Measurements from ENCODE around the gene ELFN2.

The ELFN2 gene

GRCh38 chr22:37432708-37433054 lies 5.4 kb upstream of the ELFN2 start:
- Histone ChIP-seq H2BK120ac (ENCODE audit: low read depth, low read length) (no peak overlapping the region), H2AK5ac (ENCODE audit: low read length) (no peak overlapping the region), H3K27ac (ENCODE audit: low read depth, low read length) (no peak overlapping the region)

GRCh38 chr22:37431801-37432707 lies 4.8 kb upstream of the ELFN2 start:
- H3K4ac ChIP-seq (ENCODE audit: low read depth, low read length), result no peak overlapping the region
- no peaks in the 10 kb centered on the region for H3K36me3 ChIP-seq (ENCODE audit: control insufficient read depth, insufficient read depth, low read length)
- H2BK5ac ChIP-seq (ENCODE audit: low read length), result no peak overlapping the region
- no CpG with 5 or more reads among the region's 14 CpGs for WGBS (ENCODE audit: extremely low coverage, insufficient coverage, low lambda C conversion rate)
- no peak for DNase-seq
- H4K8ac ChIP-seq (ENCODE audit: low read depth, low read length), result no peak overlapping the region
- no peak overlapping the region for H3K56ac ChIP-seq (ENCODE audit: low read length)
- no peak overlapping the region for H2BK15ac ChIP-seq (replicated peaks; ENCODE audit: low read depth)
- H3K79me1 ChIP-seq (ENCODE audit: low read length), result no peaks in the 10 kb centered on the region
- no peak overlapping the region for H3K4me3 ChIP-seq (ENCODE audit: low read length)
- no peak overlapping the region for H3K23ac ChIP-seq (ENCODE audit: low read length)
- H3K27me3 ChIP-seq (ENCODE audit: insufficient read depth, low read length, poor library complexity), result peaks cover 17% of the 10 kb centered on the region
- H3K27ac ChIP-seq (ENCODE audit: low read depth, low read length), result no peak overlapping the region
- no peak overlapping the region for H2AK5ac ChIP-seq (ENCODE audit: low read length)
- no peak overlapping the region for H4K5ac ChIP-seq (ENCODE audit: low read length)
- H3K18ac ChIP-seq (ENCODE audit: low read length), result no peak overlapping the region
- H3K9ac ChIP-seq (ENCODE audit: low read length), result no peak overlapping the region
- no peak overlapping the region for H3K4me2 ChIP-seq (ENCODE audit: low read length)
- no peaks in the 10 kb centered on the region for H3K79me2 ChIP-seq (ENCODE audit: control insufficient read depth, insufficient read depth, low read length)
- H3K4me1 ChIP-seq (ENCODE audit: control insufficient read depth, low read depth, low read length), result no peaks in the 10 kb centered on the region
- no peak overlapping the region for H2BK120ac ChIP-seq (ENCODE audit: low read depth, low read length)

More at GRCh38 chr22:37432708-37433054, 5.4 kb upstream of the ELFN2 start:
- no peak overlapping the region for H4K8ac ChIP-seq (ENCODE audit: low read depth, low read length)
- H3K4me3 ChIP-seq (ENCODE audit: low read length), result no peak overlapping the region
- H2BK15ac ChIP-seq (replicated peaks; ENCODE audit: low read depth), result no peak overlapping the region
- no CpG with 5 or more reads among the region's 3 CpGs for WGBS (ENCODE audit: extremely low coverage, insufficient coverage, low lambda C conversion rate)
- no peaks in the 10 kb centered on the region for H3K4me1 ChIP-seq (ENCODE audit: control insufficient read depth, low read depth, low read length)
- H3K79me1 ChIP-seq (ENCODE audit: low read length), result no peaks in the 10 kb centered on the region
- no peak overlapping the region for H3K9ac ChIP-seq (ENCODE audit: low read length)
- no peak for DNase-seq
- no peak overlapping the region for H4K5ac ChIP-seq (ENCODE audit: low read length)
- H3K4me2 ChIP-seq (ENCODE audit: low read length), result no peak overlapping the region
- peaks cover 10% of the 10 kb centered on the region for H3K27me3 ChIP-seq (ENCODE audit: insufficient read depth, low read length, poor library complexity)
- H3K36me3 ChIP-seq (ENCODE audit: control insufficient read depth, insufficient read depth, low read length), result no peaks in the 10 kb centered on the region
- H3K4ac ChIP-seq (ENCODE audit: low read depth, low read length), result no peak overlapping the region
- H3K18ac ChIP-seq (ENCODE audit: low read length), result no peak overlapping the region
- H3K56ac ChIP-seq (ENCODE audit: low read length), result no peak overlapping the region
- H3K79me2 ChIP-seq (ENCODE audit: control insufficient read depth, insufficient read depth, low read length), result no peaks in the 10 kb centered on the region
- H3K23ac ChIP-seq (ENCODE audit: low read length), result no peak overlapping the region
- no peak overlapping the region for H2BK5ac ChIP-seq (ENCODE audit: low read length)

GRCh38 chr22:37431366-37431765 lies 4.1 kb upstream of the ELFN2 start:
- Histone ChIP-seq H3K23ac (ENCODE audit: low read length) (no peak overlapping the region), H2BK120ac (ENCODE audit: low read depth, low read length) (no peak overlapping the region), H3K27ac (ENCODE audit: low read depth, low read length) (no peak overlapping the region), H2BK15ac (replicated peaks; ENCODE audit: low read depth) (no peak overlapping the region), H4K5ac (ENCODE audit: low read length) (no peak overlapping the region), H3K4me1 (ENCODE audit: control insufficient read depth, low read depth, low read length) (no peaks in the 10 kb centered on the region), H3K79me1 (ENCODE audit: low read length) (no peaks in the 10 kb centered on the region), H3K79me2 (ENCODE audit: control insufficient read depth, insufficient read depth, low read length) (no peaks in the 10 kb centered on the region), H3K18ac (ENCODE audit: low read length) (no peak overlapping the region), H2BK5ac (ENCODE audit: low read length) (no peak overlapping the region), H3K4me2 (ENCODE audit: low read length) (no peak overlapping the region), H3K4ac (ENCODE audit: low read depth, low read length) (no peak overlapping the region), H4K8ac (ENCODE audit: low read depth, low read length) (no peak overlapping the region), H2AK5ac (ENCODE audit: low read length) (no peak overlapping the region), H3K56ac (ENCODE audit: low read length) (no peak overlapping the region), H3K36me3 (ENCODE audit: control insufficient read depth, insufficient read depth, low read length) (no peaks in the 10 kb centered on the region), H3K9ac (ENCODE audit: low read length) (no peak overlapping the region), H3K4me3 (ENCODE audit: low read length) (no peak overlapping the region), H3K27me3 (ENCODE audit: insufficient read depth, low read length, poor library complexity) (peaks cover 23% of the 10 kb centered on the region)
- no peak for DNase-seq
- no CpG with 5 or more reads among the region's 9 CpGs for WGBS (ENCODE audit: extremely low coverage, insufficient coverage, low lambda C conversion rate)

GRCh38 chr22:37430941-37431340 lies 3.7 kb upstream of the ELFN2 start:
- H4K8ac ChIP-seq (ENCODE audit: low read depth, low read length), result no peak overlapping the region
- no peak overlapping the region for H4K5ac ChIP-seq (ENCODE audit: low read length)
- no peak overlapping the region for H3K4me3 ChIP-seq (ENCODE audit: low read length)
- no peak overlapping the region for H2BK5ac ChIP-seq (ENCODE audit: low read length)
- H3K27ac ChIP-seq (ENCODE audit: low read depth, low read length), result no peak overlapping the region
- no peak overlapping the region for H3K18ac ChIP-seq (ENCODE audit: low read length)
- peaks cover 26% of the 10 kb centered on the region for H3K27me3 ChIP-seq (ENCODE audit: insufficient read depth, low read length, poor library complexity)
- H3K79me1 ChIP-seq (ENCODE audit: low read length), result no peaks in the 10 kb centered on the region
- H3K4ac ChIP-seq (ENCODE audit: low read depth, low read length), result no peak overlapping the region
- no CpG with 5 or more reads among the region's 6 CpGs for WGBS (ENCODE audit: extremely low coverage, insufficient coverage, low lambda C conversion rate)
- no peak overlapping the region for H2BK15ac ChIP-seq (replicated peaks; ENCODE audit: low read depth)
- H3K4me2 ChIP-seq (ENCODE audit: low read length), result no peak overlapping the region
- no peaks in the 10 kb centered on the region for H3K4me1 ChIP-seq (ENCODE audit: control insufficient read depth, low read depth, low read length)
- H3K23ac ChIP-seq (ENCODE audit: low read length), result no peak overlapping the region
- H3K9ac ChIP-seq (ENCODE audit: low read length), result no peak overlapping the region
- no peak overlapping the region for H2AK5ac ChIP-seq (ENCODE audit: low read length)
- H2BK120ac ChIP-seq (ENCODE audit: low read depth, low read length), result no peak overlapping the region
- no peak for DNase-seq
- H3K56ac ChIP-seq (ENCODE audit: low read length), result no peak overlapping the region
- H3K36me3 ChIP-seq (ENCODE audit: control insufficient read depth, insufficient read depth, low read length), result no peaks in the 10 kb centered on the region
- no peaks in the 10 kb centered on the region for H3K79me2 ChIP-seq (ENCODE audit: control insufficient read depth, insufficient read depth, low read length)

GRCh38 chr22:37428649-37429586 lies 1.6 kb upstream of the ELFN2 start:
- no peak overlapping the region for H2BK5ac ChIP-seq (ENCODE audit: low read length)
- no peaks in the 10 kb centered on the region for H3K36me3 ChIP-seq (ENCODE audit: control insufficient read depth, insufficient read depth, low read length)
- H3K56ac ChIP-seq (ENCODE audit: low read length), result no peak overlapping the region
- no peaks in the 10 kb centered on the region for H3K79me2 ChIP-seq (ENCODE audit: control insufficient read depth, insufficient read depth, low read length)
- H3K27me3 ChIP-seq (ENCODE audit: insufficient read depth, low read length, poor library complexity), result peaks cover 26% of the 10 kb centered on the region
- H3K9ac ChIP-seq (ENCODE audit: low read length), result no peak overlapping the region
- no peak overlapping the region for H3K23ac ChIP-seq (ENCODE audit: low read length)
- H3K4me3 ChIP-seq (ENCODE audit: low read length), result no peak overlapping the region
- H3K4me1 ChIP-seq (ENCODE audit: control insufficient read depth, low read depth, low read length), result no peaks in the 10 kb centered on the region
- H3K4ac ChIP-seq (ENCODE audit: low read depth, low read length), result no peak overlapping the region
- no peak overlapping the region for H3K27ac ChIP-seq (ENCODE audit: low read depth, low read length)
- no peak overlapping the region for H4K8ac ChIP-seq (ENCODE audit: low read depth, low read length)
- H3K4me2 ChIP-seq (ENCODE audit: low read length), result no peak overlapping the region
- H2BK15ac ChIP-seq (replicated peaks; ENCODE audit: low read depth), result no peak overlapping the region
- DNase-seq, result peak; percentile 80
- no peak overlapping the region for H4K5ac ChIP-seq (ENCODE audit: low read length)
- no peak overlapping the region for H2AK5ac ChIP-seq (ENCODE audit: low read length)
- no peaks in the 10 kb centered on the region for H3K79me1 ChIP-seq (ENCODE audit: low read length)
- no peak overlapping the region for H2BK120ac ChIP-seq (ENCODE audit: low read depth, low read length)
- H3K18ac ChIP-seq (ENCODE audit: low read length), result no peak overlapping the region
- WGBS (ENCODE audit: extremely low coverage, insufficient coverage, low lambda C conversion rate), result no CpG with 5 or more reads among the region's 15 CpGs
